ENCODE data around the gene ZNF775. TPM values are rescaled to one million over a fixed set of nuclear protein-coding genes. Genes with fewer than 3 reads are reported as not detected.
A peak's percentile ranks its signal among the peaks of the same experiment; 100 is the strongest.

ZNF775 gene
- total RNA-seq, 1 donor from 2014 or later, result 12.1 TPM

- Mint-ChIP-seq H3K27me3 (ENCODE audit: unreplicated experiment) (peaks cover 8% of the 10 kb centered on the region), H3K27ac (ENCODE audit: unreplicated experiment) (no peak overlapping the region), H3K4me3 (ENCODE audit: unreplicated experiment) (no peak overlapping the region), H3K4me1 (ENCODE audit: unreplicated experiment) (no peaks in the 10 kb centered on the region), H3K9me3 (ENCODE audit: unreplicated experiment) (no peaks in the 10 kb centered on the region), H3K36me3 (ENCODE audit: low read depth, unreplicated experiment) (no peaks in the 10 kb centered on the region)
- TF ChIP-seq, protein P1, sequence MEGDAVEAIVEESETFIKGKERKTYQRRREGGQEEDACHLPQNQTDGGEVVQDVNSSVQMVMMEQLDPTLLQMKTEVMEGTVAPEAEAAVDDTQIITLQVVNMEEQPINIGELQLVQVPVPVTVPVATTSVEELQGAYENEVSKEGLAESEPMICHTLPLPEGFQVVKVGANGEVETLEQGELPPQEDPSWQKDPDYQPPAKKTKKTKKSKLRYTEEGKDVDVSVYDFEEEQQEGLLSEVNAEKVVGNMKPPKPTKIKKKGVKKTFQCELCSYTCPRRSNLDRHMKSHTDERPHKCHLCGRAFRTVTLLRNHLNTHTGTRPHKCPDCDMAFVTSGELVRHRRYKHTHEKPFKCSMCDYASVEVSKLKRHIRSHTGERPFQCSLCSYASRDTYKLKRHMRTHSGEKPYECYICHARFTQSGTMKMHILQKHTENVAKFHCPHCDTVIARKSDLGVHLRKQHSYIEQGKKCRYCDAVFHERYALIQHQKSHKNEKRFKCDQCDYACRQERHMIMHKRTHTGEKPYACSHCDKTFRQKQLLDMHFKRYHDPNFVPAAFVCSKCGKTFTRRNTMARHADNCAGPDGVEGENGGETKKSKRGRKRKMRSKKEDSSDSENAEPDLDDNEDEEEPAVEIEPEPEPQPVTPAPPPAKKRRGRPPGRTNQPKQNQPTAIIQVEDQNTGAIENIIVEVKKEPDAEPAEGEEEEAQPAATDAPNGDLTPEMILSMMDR (IDR thresholded peaks at IDR 0.05; ENCODE audit: unreplicated experiment), result no peak
- no peak for DNase-seq (ENCODE audit: low spot score)
These were observed 10.3 kb downstream of the ZNF775 start for GRCh38 chr7:150389532-150389816.

- Mint-ChIP-seq H3K4me1 (ENCODE audit: unreplicated experiment) (no peaks in the 10 kb centered on the region), H3K27ac (ENCODE audit: unreplicated experiment) (no peak overlapping the region), H3K36me3 (ENCODE audit: low read depth, unreplicated experiment) (no peaks in the 10 kb centered on the region), H3K27me3 (ENCODE audit: unreplicated experiment) (peaks cover 6% of the 10 kb centered on the region), H3K4me3 (ENCODE audit: unreplicated experiment) (no peak overlapping the region), H3K9me3 (ENCODE audit: unreplicated experiment) (no peaks in the 10 kb centered on the region)
- DNase-seq (ENCODE audit: low spot score), result no peak
- TF ChIP-seq, protein P1 (IDR thresholded peaks at IDR 0.05; ENCODE audit: unreplicated experiment), result no peak
These were observed 11.1 kb downstream of the ZNF775 start for GRCh38 chr7:150390205-150390604.

DNA sequence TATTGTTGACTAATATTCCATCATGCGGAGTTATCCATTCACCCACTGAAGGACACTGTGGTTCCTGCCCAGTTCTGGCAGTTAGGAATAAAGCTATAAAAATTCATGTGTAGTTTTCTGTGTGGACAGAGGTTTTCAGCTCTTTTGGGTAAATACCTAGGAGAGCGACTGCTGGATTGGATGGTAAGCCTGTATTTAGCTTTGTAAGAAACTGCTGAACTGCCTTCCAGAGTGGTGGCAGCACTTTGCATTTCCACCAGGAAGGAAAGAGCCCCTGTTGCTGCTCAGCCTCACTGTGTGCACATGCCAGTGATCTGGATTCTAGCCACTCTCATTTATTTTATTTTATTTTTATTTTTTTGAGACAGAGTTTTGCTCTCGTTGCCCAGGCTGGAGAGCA lies 14.2 kb downstream of the ZNF775 start:
- Mint-ChIP-seq H3K9me3 (ENCODE audit: unreplicated experiment) (no peaks in the 10 kb centered on the region), H3K27ac (ENCODE audit: unreplicated experiment) (no peak overlapping the region), H3K4me1 (ENCODE audit: unreplicated experiment) (no peaks in the 10 kb centered on the region), H3K4me3 (ENCODE audit: unreplicated experiment) (no peak overlapping the region), H3K27me3 (ENCODE audit: unreplicated experiment) (peaks cover 2% of the 10 kb centered on the region), H3K36me3 (ENCODE audit: low read depth, unreplicated experiment) (peaks cover 12% of the 10 kb centered on the region)
- TF ChIP-seq, protein P1 (IDR thresholded peaks at IDR 0.05; ENCODE audit: unreplicated experiment), result no peak
- DNase-seq (ENCODE audit: low spot score), result no peak

DNA sequence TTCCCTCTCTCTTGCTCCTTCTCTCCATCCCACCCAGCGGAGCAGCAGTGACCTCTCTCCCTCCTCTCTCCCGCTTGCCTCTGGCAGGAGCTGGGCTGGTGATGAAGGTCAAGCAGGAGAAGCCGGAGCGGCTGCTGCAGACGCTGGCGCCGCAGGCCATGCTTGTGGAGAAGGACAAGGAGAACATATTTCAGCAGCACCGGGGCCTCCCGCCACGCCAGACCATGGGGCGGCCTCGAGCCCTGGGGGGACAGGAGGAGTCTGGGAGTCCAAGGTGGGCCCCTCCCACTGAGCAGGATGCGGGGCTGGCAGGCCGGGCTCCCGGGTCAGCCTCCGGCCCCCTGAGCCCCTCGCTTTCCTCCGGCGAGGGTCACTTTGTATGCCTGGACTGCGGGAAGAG lies 17.3 kb downstream of the ZNF775 start:
- no peak overlapping the region for H3K4me3 Mint-ChIP-seq (ENCODE audit: unreplicated experiment)

DNA sequence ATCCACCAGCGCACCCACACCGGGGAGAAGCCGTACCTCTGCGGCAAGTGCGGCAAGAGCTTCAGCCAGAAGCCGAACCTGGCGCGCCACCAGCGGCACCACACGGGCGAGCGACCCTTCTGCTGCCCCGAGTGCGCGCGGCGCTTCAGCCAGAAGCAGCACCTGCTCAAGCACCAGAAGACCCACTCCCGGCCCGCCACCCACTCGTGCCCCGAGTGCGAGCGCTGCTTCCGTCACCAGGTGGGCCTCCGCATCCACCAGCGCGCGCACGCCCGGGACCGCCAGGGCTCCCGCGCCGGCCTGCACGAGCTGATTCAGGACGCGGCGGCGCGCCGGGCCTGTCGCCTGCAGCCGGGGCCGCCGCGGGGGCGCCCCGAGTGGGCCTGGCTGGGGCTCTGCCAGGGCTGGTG lies 17.7 kb downstream of the ZNF775 start:
- peaks cover 5% of the 10 kb centered on the region for H3K4me1 Mint-ChIP-seq (ENCODE audit: unreplicated experiment)
- DNase-seq (ENCODE audit: low spot score), result no peak
- H3K27ac Mint-ChIP-seq (ENCODE audit: unreplicated experiment), result no peak overlapping the region
- peaks cover 10% of the 10 kb centered on the region for H3K27me3 Mint-ChIP-seq (ENCODE audit: unreplicated experiment)
- no peak overlapping the region for H3K4me3 Mint-ChIP-seq (ENCODE audit: unreplicated experiment)
- H3K36me3 Mint-ChIP-seq (ENCODE audit: low read depth, unreplicated experiment), result peaks cover 29% of the 10 kb centered on the region
- TF ChIP-seq, protein P1 (IDR thresholded peaks at IDR 0.05; ENCODE audit: unreplicated experiment), result no peak
- no peaks in the 10 kb centered on the region for H3K9me3 Mint-ChIP-seq (ENCODE audit: unreplicated experiment)

More for the DNA sequence above, 17.3 kb downstream of the ZNF775 start:
- Mint-ChIP-seq H3K27ac (ENCODE audit: unreplicated experiment) (peak overlapping the region; percentile 15), H3K36me3 (ENCODE audit: low read depth, unreplicated experiment) (peaks cover 29% of the 10 kb centered on the region), H3K4me1 (ENCODE audit: unreplicated experiment) (peaks cover 4% of the 10 kb centered on the region), H3K27me3 (ENCODE audit: unreplicated experiment) (peaks cover 9% of the 10 kb centered on the region), H3K9me3 (ENCODE audit: unreplicated experiment) (no peaks in the 10 kb centered on the region)
- TF ChIP-seq, protein P1 (IDR thresholded peaks at IDR 0.05; ENCODE audit: unreplicated experiment), result no peak
- DNase-seq (ENCODE audit: low spot score), result no peak

Data from endothelial cell (in vitro differentiated cells).